Vagina (tissue), 2 donors: Measurements from ENCODE around the gene SLMAP. TPM values are rescaled to one million over a fixed set of nuclear protein-coding genes. Genes with fewer than 3 reads are reported as not detected.
A peak's percentile ranks its signal among the peaks of the same experiment; 100 is the strongest.
"Not testable (repeated sequence)": the region's sequence is repeated elsewhere in the genome, so short reads cannot be mapped to it uniquely, and the experiment has no call there.

Experiments
- DNase-seq, 2 donors: peaks; one replicate each; pipeline ENCODE4 v3.0.0-alpha.2; 2017; ENCODE audit errors: extremely low spot score in 2 of 2
- H3K27ac ChIP-seq: fragments of 200-600 bp; sonication (generic); one replicate; pipeline ENCODE4 v1.5.1; 2019
- H3K27me3 ChIP-seq: fragments of 200-600 bp; sonication (generic); one replicate; pipeline ENCODE4 v1.5.1; 2019
- H3K36me3 ChIP-seq, 2 donors: fragments of 200-600 bp; sonication (generic); one replicate each; pipeline ENCODE4 v1.5.1; 2017 to 2019
- H3K4me1 ChIP-seq: fragments of 200-600 bp; sonication (generic); one replicate; pipeline ENCODE4 v1.5.1; 2019
- H3K4me3 ChIP-seq, 2 donors: fragments of 200-600 bp; sonication (generic); 1 replicate in 1 of 2; 2 replicates in 1 of 2; pipeline ENCODE4 v1.5.1; 2016 to 2019
- H3K9me3 ChIP-seq: fragments of 200-600 bp; sonication (generic); one replicate; pipeline ENCODE4 v1.5.1; 2019
- CTCF ChIP-seq, 3 experiments: fragments of 450-650 bp in 2 of 3; fragments of 200-600 bp in 1 of 3; sonication (generic) in 1 of 3; IDR thresholded peaks; one replicate each; pipeline ENCODE4 v1.5.1; 2017 to 2019; ENCODE audit warnings: antibody characterized with exemption in 3 of 3, mild to moderate bottlenecking in 2 of 3, moderate library complexity in 2 of 3
- POLR2A ChIP-seq, 2 donors: fragments of 450-650 bp; IDR thresholded peaks; one replicate each; pipeline ENCODE4 v1.6.1; 2017; ENCODE audit warnings: antibody characterized with exemption in 2 of 2, mild to moderate bottlenecking in 2 of 2, moderate library complexity in 2 of 2
- POLR2AphosphoS5 ChIP-seq, 2 donors: sonication (generic); formaldehyde crosslinking; IDR thresholded peaks; one replicate each; pipeline ENCODE4 v1.9.0; 2017; ENCODE audit warnings: antibody characterized with exemption in 2 of 2, mild to moderate bottlenecking in 2 of 2, low read depth in 1 of 2; ENCODE audit not compliant: insufficient read depth in 1 of 2
- intact Hi-C: fragments of 100-400 bp; cut with DNase I; formaldehyde crosslinking; loops from one replicate; pipeline ENCODE4 v1.15.1; 2023
- total RNA-seq: library from RNA; depleted of rRNA; stranded (reverse); fragments of >200 nt; gene quantifications from one replicate; pipeline ENCODE4 v1.2.3, GENCODE V29; 2016

SLMAP gene
- total RNA-seq, 1 donor from 2014 or later, result 102 TPM

GRCh38 chr3:57805674-57806073 lies 49.6 kb downstream of the SLMAP start:
- no peak for DNase-seq
- Histone ChIP-seq H3K27ac (peak overlapping the region; percentile 44), H3K4me3 (no peak overlapping the region), H3K9me3 (no peaks in the 10 kb centered on the region), H3K36me3 (no peaks in the 10 kb centered on the region), H3K4me1 (peaks cover 59% of the 10 kb centered on the region), H3K27me3 (no peaks in the 10 kb centered on the region)
- TF ChIP-seq POLR2A (IDR thresholded peaks at IDR 0.05) (no peak), CTCF (IDR thresholded peaks at IDR 0.05) (no peak), POLR2AphosphoS5 (IDR thresholded peaks at IDR 0.05; ENCODE audit: insufficient read depth in 1 of 2, low read depth in 1 of 2) (peak in 1 of 2 donors; percentile 55)
- intact Hi-C loops, result no loop called here

- H3K36me3 ChIP-seq, DNase-seq, H3K9me3 ChIP-seq, H3K27me3 ChIP-seq, intact Hi-C loops, H3K27ac ChIP-seq, H3K4me3 ChIP-seq: not testable (repeated sequence)
- peaks cover 62% of the 10 kb centered on the region for H3K4me1 ChIP-seq
Measured at GRCh38 chr3:57806195-57806594, 50.1 kb downstream of the SLMAP start.

- no peaks in the 10 kb centered on the region for H3K36me3 ChIP-seq
- H3K4me3 ChIP-seq, result no peak overlapping the region
- no peak overlapping the region for H3K27ac ChIP-seq
- intact Hi-C loops, result no loop called here
- no peaks in the 10 kb centered on the region for H3K9me3 ChIP-seq
- H3K27me3 ChIP-seq, result no peaks in the 10 kb centered on the region
- TF ChIP-seq POLR2AphosphoS5 (IDR thresholded peaks at IDR 0.05; ENCODE audit: insufficient read depth in 1 of 2, low read depth in 1 of 2) (no peak), POLR2A (IDR thresholded peaks at IDR 0.05) (no peak), CTCF (IDR thresholded peaks at IDR 0.05) (no peak)
- DNase-seq, result no peak
- H3K4me1 ChIP-seq, result peaks cover 33% of the 10 kb centered on the region
Measured at GRCh38 chr3:57808961-57809608, 53.0 kb downstream of the SLMAP start.

- H3K4me1 ChIP-seq, result peaks cover 28% of the 10 kb centered on the region
- no peak overlapping the region for H3K27ac ChIP-seq
- no peaks in the 10 kb centered on the region for H3K36me3 ChIP-seq
- no peak for DNase-seq
- intact Hi-C loops, result no loop called here
- no peak overlapping the region for H3K4me3 ChIP-seq
- H3K9me3 ChIP-seq, result no peaks in the 10 kb centered on the region
- no peaks in the 10 kb centered on the region for H3K27me3 ChIP-seq
- TF ChIP-seq POLR2A (IDR thresholded peaks at IDR 0.05) (no peak), POLR2AphosphoS5 (IDR thresholded peaks at IDR 0.05; ENCODE audit: insufficient read depth in 1 of 2, low read depth in 1 of 2) (no peak), CTCF (IDR thresholded peaks at IDR 0.05) (no peak)
Measured at GRCh38 chr3:57809609-57809968, 53.5 kb downstream of the SLMAP start.

- Histone ChIP-seq H3K27ac (no peak overlapping the region), H3K27me3 (no peaks in the 10 kb centered on the region), H3K4me3 (no peak overlapping the region), H3K36me3 (no peaks in the 10 kb centered on the region), H3K4me1 (peaks cover 24% of the 10 kb centered on the region), H3K9me3 (no peaks in the 10 kb centered on the region)
- no peak for DNase-seq
- TF ChIP-seq POLR2AphosphoS5 (IDR thresholded peaks at IDR 0.05; ENCODE audit: insufficient read depth in 1 of 2, low read depth in 1 of 2) (no peak), CTCF (IDR thresholded peaks at IDR 0.05) (no peak), POLR2A (IDR thresholded peaks at IDR 0.05) (no peak)
- intact Hi-C loops, result no loop called here
Measured at GRCh38 chr3:57810048-57810447, 53.9 kb downstream of the SLMAP start.
